Skeletal muscle cell (primary cell): ENCODE results near the gene PPP2R2D.
"Not testable (repeated sequence)": the region's sequence is repeated elsewhere in the genome, so short reads cannot be mapped to it uniquely, and the experiment has no call there.

Experiments
- DNase-seq: peaks from one replicate; pipeline ENCODE4 v3.0.0-alpha.2; 2010; ENCODE audit warnings: low read depth
- H3K4me3 ChIP-seq: 2 replicates; pipeline ENCODE4 v1.5.1; 2011; ENCODE audit warnings: low read depth, mild to moderate bottlenecking, control low read depth, low read length, moderate library complexity

Gene PPP2R2D

GRCh38 chr10:131901181-131901829 is 497 bp downstream of the PPP2R2D start:
- peak overlapping the region; percentile 81 for H3K4me3 ChIP-seq
- no peak for DNase-seq

GRCh38 chr10:131902211-131902610 is 1.4 kb downstream of the PPP2R2D start:
- H3K4me3 ChIP-seq: peak overlapping the region; percentile 81
- DNase-seq: no peak

- DNase-seq: no peak
- no peak overlapping the region for H3K4me3 ChIP-seq
Observed at GRCh38 chr10:131902691-131903090, 1.9 kb downstream of the PPP2R2D start.

DNA sequence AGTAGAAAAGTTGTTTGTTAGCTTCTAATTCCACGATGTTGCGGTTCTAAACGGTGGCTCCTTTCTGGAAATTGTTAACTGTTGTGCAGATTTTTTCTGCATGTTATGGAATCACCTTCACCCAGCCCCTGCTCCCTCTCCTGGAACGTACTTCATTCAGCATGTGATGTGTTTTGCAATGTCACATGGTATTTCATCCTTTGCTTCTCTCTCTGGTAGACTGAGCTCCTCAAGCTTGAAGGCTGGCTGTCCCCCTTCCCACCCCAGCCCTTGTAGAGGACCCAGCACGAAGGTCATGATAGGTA is 4.4 kb downstream of the PPP2R2D start:
- DNase-seq: no peak
- no peak overlapping the region for H3K4me3 ChIP-seq

DNA sequence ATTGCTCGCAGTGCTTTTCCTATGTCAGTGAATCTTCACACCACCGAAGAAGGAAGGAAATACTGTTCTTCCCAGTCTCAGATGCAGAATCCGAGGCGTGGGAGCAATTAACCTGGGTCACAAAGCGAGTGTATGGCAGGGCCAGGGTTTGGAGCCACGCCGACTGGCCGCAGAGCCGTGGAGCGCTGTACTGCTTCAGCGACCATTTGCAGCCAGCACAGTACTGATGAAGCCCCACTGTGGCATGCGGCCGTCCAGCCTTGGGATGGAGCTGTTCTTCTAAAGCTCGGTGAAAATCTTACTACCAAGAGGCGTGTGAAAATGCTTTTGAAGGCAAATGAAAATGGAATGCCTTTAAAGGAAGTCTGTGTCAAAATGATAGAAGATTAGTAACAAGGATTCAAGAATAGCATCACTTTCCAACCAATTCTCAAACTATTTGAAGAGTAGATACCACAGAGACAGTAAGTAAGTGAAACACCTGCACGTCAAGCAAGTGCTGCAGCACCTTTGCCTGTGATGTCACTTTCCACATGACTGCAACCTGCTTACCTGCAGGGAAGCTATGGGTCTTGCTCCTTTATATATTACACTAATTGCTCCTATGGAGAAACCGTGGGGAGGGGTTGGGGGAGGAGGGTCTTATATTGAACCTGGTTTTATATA is 4.9 kb downstream of the PPP2R2D start:
- H3K4me3 ChIP-seq: no peak overlapping the region
- no peak for DNase-seq

DNA sequence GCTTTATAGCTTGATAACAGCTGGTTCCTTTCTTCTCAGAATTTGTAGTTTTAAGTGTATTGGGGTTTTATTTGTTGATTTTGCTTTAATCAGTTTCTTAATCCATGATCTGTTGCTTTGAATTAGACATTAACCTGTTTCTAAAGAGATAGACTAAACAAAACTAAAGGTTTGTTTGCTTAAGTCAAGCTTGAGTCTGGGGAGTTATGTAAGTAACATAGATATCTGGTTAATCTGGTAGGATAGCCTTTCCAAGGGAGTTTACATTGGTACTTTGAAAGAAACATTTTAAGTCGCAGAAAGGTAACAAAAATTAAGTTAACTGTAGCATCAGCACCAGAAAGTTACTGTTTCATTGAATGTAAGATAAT is 5.4 kb downstream of the PPP2R2D start:
- no peak overlapping the region for H3K4me3 ChIP-seq
- DNase-seq: no peak

GRCh38 chr10:131907679-131908078 is 6.9 kb downstream of the PPP2R2D start:
- H3K4me3 ChIP-seq: no peak overlapping the region
- no peak for DNase-seq

DNA sequence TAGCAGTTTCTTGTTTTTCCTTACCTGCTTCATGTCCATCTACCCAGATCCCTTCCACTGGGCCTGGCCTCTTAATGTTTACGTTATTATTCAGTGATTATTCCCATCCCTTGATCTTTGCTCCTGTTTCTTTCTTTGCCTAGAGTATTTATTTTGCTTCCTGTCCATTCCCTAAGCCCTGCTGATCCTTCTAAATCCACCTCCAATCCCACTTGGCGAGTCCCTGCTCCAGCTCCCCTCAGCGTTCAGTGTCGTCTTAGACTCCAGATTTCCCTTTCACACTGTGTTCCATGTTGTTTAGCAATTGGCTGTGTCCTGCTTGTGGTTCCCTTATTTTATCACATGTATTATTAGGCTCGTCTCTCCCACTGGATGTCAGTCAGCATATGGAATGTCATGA is 7.3 kb downstream of the PPP2R2D start:
- H3K4me3 ChIP-seq: no peak overlapping the region
- DNase-seq: no peak

DNA sequence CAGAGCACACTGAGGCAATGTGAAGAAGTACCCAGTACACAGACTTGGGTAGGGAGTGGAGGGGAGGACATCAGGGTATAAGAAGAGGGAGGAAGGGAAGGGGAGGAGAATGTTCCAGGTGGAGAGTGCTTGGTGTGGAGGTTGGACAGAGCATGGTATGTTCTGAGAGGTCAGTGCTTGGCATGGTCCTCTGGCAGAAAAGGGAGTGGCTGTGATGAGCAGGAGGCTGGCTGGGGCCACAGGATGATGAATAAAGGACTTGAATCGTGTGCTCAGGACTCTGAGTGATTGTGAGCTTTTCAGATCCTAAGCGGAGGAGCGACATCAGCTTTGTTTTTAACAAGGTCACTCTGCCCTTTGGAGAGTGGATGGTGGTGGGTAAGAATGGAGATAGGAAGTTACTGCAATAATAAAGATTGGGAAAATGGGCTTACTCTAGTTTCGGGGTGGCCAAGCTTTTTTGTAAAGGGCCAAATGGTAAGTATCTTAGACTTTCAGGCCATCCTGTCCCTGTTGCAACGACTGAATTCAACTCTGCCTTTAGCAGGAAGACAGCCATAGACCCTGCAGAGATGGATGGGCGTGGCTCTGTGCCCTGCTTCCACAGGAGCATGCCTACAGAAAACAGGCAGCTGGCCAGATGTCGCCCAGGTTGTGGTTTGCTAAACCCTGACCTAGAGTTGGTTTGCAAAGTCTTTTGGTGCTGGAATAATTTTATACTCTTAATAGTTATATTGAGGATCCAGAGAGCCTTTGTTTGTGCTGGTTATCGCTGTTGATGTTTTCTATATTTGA is 8.4 kb downstream of the PPP2R2D start:
- no peak overlapping the region for H3K4me3 ChIP-seq
- DNase-seq: no peak

DNA sequence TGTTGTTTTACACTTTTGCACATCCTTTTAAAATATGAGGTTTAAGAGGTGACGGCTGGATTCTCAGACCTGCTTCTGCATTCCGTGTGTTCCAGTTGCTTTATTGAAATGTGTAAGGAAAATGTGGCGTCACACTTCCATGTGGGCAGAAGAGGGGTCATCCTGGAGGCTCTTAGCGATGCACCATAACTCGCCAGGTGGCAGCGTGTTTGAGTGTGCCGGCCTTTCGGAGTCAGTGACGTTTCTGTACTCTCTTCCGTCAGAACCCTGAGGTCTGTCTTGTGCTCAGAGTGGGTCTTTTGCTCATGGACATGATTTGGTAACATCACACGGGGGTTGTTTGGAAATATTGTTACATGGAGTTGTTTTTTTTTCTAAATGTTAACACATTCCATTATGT is 9.1 kb downstream of the PPP2R2D start:
- DNase-seq: no peak
- H3K4me3 ChIP-seq: no peak overlapping the region

DNA sequence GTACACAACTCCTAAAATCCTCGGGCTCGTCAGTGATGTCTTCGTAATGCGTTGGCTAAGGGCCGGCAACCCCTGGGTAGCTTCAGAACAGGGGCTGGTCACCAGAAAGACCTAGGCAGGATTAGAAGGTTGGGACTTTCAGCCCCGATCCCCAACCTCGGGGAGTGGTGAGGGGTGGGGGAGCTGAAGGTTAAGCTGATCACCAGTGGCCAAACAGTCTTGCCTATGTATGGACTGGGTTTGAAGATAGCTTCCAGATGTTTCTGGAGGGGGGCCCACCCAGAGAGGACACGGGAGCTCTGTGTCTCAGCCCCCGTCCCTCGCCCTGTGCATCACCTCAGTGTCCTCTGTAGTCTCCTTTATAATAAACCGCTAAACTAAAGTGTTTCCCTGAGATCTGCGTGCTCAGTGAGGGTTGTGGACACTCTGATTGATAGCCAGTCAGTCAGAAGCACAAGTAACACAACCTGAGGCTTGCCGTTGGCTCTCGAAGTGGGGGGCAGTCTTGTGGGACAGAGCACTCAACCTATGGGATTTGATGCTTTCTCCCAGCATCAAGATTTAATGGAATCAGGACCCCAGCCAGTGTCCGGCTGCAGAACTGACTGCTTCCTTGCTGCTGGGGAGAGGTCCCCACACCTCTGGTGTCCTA is 10.0 kb downstream of the PPP2R2D start:
- no peak overlapping the region for H3K4me3 ChIP-seq
- no peak for DNase-seq

- H3K4me3 ChIP-seq: no peak overlapping the region
- no peak for DNase-seq
Observed at GRCh38 chr10:131911451-131911850, 10.6 kb downstream of the PPP2R2D start.

GRCh38 chr10:131912620-131913019 is 11.8 kb downstream of the PPP2R2D start:
- no peak overlapping the region for H3K4me3 ChIP-seq

DNA sequence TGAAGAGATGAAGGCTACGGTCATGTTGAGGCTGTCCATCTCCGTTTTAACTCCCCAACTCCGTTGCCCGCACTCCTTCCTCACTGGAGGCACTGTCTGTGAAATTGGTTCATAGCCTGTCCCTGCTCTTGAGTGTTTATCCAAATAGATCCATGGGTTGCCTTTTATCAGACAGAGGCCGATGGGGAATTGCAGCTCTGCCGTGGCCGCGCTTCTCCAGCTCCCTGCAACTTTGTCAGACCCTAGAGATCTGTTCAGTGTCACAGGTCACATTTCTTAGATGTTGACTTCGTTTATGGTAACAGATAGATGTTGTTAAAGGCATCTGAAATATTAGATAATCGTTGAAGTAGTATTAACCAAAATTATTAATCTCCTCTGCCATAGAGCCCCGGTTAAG is 14.7 kb downstream of the PPP2R2D start:
- no peak overlapping the region for H3K4me3 ChIP-seq
- no peak for DNase-seq

More at GRCh38 chr10:131912620-131913019, 11.8 kb downstream of the PPP2R2D start:
- no peak for DNase-seq

DNA sequence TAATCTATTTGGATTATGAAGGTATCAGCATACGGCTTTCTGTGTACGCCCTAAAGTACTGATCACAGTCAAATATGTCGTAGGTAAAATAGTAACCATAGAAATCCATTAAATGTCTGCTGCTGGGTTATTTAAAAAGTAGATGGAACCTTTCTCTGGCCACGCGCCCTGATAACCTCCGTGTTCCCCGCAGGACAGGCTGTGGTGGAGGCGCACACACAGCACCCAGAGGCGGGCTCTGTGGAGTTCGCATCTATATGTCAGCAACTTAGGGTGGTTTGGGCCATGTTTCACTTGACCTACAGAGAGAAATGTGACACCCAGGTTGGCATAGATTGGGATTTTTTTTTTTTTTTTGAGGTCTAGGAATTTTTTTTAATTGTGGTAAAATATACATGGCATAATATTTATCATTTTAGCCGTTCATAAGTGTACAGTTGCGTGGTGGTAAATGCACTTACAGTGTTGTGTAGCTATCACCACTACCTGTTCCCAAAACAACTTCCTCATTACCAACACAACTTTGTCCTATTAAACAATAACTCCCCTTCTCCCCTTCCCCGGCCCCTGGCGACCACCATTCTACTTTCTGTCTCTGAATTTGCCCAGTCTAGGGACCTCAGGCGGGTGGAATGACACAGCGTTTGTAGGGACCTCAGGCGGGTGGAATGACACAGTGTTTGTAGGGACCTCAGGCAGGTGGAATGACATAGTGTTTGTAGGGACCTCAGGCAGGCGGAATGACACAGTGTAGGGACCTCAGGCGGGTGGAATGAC is 15.4 kb downstream of the PPP2R2D start:
- H3K4me3 ChIP-seq: no peak overlapping the region

DNA sequence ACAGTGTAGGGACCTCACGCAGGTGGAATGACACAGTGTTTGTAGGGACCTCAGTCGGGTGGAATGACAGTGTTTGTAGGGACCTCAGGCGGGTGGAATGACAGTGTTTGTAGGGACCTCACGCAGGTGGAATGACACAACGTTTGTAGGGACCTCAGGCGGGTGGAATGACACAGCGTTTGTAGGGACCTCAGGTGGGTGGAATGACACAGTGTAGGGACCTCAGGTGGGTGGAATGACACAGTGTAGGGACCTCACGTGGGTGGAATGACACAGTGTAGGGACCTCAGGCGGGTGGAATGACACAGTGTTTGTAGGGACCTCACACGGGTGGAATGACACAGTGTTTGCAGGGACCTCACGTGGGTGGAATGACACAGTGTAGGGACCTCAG is 16.0 kb downstream of the PPP2R2D start:
- H3K4me3 ChIP-seq, DNase-seq: not testable (repeated sequence)

More for the DNA sequence above, 15.4 kb downstream of the PPP2R2D start:
- no peak for DNase-seq

DNA sequence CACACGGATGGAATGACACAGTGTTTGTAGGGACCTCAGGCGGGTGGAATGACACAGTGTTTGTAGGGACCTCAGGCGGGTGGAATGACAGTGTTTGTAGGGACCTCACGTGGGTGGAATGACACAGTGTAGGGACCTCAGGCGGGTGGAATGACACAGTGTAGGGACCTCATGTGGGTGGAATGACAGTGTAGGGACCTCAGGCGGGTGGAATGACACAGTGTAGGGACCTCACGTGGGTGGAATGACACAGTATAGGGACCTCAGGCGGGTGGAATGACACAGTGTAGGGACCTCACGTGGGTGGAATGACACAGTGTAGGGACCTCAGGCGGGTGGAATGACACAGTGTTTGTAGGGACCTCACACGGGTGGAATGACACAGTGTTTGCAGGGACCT is 16.7 kb downstream of the PPP2R2D start:
- DNase-seq, H3K4me3 ChIP-seq: not testable (repeated sequence)

DNA sequence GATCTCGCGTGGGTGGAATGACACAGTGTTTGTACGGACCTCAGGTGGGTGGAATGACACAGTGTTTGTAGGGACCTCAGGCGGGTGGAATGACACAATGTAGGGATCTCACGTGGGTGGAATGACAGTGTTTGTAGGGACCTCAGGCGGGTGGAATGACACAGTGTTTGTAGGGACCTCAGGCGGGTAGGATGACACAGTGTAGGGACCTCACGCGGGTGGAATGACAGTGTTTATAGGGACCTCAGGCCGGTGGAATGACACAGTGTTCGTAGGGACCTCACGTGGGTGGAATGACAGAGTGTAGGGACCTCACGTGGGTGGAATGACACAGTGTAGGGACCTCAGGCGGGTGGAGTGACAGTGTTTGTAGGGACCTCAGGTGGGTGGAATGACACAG is 18.7 kb downstream of the PPP2R2D start:
- not testable (repeated sequence) for DNase-seq, H3K4me3 ChIP-seq

DNA sequence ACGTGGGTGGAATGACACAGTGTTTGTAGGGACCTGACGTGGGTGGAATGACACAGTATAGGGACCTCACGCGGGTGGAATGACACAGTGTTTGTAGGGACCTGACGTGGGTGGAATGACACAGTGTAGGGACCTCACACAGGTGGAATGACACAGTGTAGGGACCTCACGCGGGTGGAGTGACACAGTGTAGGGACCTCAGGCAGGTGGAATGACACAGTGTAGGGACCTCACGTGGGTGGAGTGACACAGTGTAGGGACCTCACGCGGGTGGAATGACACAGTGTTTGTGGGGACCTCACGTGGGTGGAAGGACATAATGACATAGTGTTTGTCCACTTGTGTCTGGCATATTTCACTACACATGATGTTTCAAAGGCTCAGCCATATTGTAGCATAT is 19.3 kb downstream of the PPP2R2D start:
- no peak for DNase-seq
- no peak overlapping the region for H3K4me3 ChIP-seq

DNA sequence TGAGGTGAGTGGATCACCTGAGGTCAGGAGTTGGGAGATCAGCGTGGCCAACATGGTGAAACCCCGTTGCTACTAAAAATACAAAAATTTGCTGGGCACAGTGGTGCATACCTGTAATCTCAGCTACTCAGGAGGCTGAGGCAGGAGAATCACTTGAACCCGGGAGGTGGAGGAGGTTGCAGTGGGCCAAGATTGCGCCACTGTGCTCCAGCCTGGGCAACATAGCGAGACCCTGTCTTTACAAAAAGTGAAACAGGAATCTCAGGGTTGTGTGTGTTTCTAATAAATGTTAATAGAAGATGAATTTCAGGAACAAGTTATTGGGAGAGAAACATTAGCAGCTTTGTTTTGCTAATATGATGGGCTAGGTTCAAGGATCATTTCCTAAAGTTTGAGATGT is 19.9 kb downstream of the PPP2R2D start:
- DNase-seq: no peak
- no peak overlapping the region for H3K4me3 ChIP-seq
